ENCODE measurements around the gene POLD2.

Gene POLD2

DNA sequence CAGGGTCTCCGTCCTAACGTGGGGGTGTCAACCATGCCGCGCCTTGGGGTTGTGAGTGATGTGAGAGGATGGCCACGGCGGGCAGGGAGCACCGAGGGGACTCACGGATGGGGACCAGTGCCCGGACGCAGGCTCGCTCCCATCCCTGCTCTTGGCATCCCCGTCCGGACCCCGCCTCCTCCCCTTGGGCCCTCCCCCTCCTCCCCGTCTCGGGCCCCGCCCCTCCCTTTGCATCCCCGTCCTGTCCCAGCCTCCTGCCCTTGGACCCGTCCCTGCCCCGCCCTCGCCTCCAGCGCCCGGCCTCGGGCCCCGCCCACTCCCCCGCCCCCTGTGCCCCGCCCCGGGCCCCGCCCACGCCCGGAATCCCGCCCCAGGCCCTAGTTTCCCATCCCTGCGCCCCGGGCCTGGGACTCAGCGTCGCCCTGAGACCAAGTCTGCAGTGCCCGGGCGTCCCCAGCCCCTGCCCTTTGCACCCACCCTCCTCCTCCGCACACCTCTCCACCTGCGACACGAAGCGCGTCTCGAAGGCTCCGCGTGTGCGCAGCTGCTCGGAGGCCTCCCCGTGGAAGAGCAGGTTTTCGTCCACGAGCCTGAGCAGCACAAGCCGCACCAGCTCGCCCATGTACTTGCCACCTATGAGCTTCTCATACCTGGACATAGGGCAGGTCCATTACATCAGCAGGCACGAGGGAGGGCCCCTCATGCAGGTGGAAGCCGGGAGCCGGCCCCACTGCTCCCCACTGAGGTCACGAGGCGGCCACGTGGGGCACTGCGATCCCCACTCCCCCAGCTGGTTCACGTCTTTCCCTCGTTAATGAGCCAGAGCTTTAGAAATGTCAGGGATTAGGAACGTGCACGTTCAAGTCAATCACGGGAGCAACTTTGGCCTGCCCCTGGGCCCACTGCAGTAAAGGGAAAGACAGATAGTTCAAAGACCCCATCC lies 22.9 kb upstream of the POLD2 start:
- TF ChIP-seq, protein P1, sequence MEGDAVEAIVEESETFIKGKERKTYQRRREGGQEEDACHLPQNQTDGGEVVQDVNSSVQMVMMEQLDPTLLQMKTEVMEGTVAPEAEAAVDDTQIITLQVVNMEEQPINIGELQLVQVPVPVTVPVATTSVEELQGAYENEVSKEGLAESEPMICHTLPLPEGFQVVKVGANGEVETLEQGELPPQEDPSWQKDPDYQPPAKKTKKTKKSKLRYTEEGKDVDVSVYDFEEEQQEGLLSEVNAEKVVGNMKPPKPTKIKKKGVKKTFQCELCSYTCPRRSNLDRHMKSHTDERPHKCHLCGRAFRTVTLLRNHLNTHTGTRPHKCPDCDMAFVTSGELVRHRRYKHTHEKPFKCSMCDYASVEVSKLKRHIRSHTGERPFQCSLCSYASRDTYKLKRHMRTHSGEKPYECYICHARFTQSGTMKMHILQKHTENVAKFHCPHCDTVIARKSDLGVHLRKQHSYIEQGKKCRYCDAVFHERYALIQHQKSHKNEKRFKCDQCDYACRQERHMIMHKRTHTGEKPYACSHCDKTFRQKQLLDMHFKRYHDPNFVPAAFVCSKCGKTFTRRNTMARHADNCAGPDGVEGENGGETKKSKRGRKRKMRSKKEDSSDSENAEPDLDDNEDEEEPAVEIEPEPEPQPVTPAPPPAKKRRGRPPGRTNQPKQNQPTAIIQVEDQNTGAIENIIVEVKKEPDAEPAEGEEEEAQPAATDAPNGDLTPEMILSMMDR (IDR thresholded peaks at IDR 0.05; ENCODE audit: insufficient read depth, missing control alignments), result no peak
- FAIRE-seq, result no peak
- DNase-seq (ENCODE audit: insufficient read length, low spot score), result no peak

DNA sequence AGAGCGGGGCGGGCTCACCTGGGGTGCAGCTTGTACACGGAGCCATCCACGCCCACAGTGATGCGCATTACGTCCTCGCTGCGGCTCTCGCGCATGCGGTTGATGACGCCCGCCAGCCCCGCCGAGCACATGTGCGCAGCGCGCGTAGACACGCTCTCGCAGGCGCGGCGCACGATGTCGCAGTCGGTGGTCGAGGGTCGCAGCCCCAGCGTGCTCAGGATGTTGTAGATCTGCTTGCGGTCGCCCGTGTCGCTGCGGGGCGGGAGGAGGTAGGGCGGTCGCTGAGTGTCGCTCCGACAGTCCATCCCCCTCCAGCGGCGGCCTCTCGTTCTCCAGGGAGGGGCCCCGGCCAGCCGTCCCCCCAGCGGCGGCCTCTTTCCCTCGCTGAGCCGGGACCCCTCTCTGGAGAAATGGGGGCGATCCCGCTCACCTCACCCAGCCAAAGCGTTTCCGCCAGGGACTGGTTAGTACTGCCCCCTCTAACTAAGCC lies 22.2 kb upstream of the POLD2 start:
- TF ChIP-seq, protein P1 (IDR thresholded peaks at IDR 0.05; ENCODE audit: insufficient read depth, missing control alignments), result no peak
- DNase-seq (ENCODE audit: insufficient read length, low spot score) (no peak), FAIRE-seq (no peak)

DNA sequence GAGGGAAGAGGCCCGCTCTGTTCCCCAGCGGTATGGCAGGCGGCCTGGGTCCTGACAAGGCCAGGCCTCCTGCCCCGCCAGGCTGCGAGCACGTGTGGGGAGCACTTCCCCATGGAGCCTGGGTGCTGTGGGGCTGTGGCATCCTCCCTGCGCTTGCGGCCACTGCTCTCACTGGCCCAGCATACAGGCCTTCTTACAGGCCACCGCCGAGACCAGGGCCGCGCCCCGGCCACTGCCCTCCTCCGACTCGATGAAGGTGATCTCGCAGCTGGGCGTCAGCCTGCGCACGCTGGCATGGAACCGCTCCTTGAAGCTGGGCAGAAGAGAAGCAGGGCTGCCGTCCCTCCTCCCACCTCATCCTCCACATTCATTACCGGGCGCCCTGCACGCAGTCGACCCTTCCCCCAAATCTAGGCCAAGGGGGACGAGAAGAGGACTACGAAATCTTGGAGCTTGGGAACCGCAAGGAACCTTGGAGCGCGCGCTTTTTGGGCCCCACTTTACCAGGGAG lies 21.7 kb upstream of the POLD2 start:
- TF ChIP-seq, protein P1 (IDR thresholded peaks at IDR 0.05; ENCODE audit: insufficient read depth, missing control alignments), result no peak
- FAIRE-seq, result no peak

DNA sequence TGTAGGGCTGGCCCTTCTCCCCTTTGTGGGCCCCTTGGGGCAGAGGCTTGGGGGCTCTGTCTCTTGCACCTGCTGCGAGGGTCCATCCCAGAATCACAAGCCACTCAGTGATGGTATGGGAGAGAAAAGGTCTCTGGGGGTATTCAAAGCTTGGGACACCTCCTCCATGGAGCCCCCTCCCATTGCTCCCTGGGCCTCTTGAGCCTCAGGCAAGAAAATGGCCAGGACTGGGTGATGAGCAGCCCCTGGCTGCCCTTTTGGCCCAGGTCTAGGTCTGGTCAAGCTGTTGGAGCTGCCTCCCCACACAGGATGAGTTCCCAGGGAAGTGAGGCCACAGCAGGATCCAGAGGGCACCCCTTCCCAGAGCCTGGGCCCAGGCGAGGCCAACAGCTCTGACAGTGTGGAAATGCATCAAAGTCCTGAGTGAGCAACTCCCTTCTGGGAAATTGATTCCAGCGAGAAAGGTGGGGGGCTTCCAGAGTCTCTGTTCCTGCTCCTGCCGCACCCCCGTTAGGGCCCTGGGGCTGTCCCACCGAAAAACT lies 21.1 kb upstream of the POLD2 start:
- TF ChIP-seq, protein P1 (IDR thresholded peaks at IDR 0.05; ENCODE audit: insufficient read depth, missing control alignments), result no peak
- FAIRE-seq (no peak), DNase-seq (ENCODE audit: insufficient read length, low spot score) (no peak)

More for the DNA sequence above, 21.7 kb upstream of the POLD2 start:
- DNase-seq (ENCODE audit: insufficient read length, low spot score), result no peak

DNA sequence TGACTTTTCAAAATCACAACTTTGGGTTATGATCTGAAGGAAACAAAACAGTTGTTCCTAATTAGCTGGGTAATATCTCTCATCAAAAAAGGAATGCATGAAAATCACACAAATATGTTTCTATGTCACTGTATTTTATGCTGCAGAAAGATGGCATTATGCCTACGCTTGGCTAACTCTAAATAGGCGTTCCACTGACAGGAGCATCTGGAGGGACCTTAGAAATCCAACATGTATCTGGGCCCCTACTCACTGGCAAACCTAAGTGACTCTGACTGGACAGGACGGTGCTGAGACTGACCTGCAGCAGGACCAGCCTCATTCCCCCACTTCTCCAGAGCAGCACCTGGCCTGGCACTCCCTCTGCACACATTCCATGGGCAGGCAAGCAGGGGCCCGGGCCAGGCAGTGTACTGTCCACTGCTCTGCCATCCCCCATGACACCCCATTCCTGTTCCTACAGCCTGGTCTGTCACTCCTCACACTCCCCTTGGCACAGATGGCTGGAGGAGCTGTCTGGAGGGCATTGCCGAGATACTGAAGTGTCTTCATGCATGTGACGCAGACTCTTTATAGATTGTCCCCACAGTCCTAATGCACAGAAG lies 20.4 kb upstream of the POLD2 start:
- FAIRE-seq (no peak), DNase-seq (ENCODE audit: insufficient read length, low spot score) (no peak)
- TF ChIP-seq, protein P1 (IDR thresholded peaks at IDR 0.05; ENCODE audit: insufficient read depth, missing control alignments), result no peak

DNA sequence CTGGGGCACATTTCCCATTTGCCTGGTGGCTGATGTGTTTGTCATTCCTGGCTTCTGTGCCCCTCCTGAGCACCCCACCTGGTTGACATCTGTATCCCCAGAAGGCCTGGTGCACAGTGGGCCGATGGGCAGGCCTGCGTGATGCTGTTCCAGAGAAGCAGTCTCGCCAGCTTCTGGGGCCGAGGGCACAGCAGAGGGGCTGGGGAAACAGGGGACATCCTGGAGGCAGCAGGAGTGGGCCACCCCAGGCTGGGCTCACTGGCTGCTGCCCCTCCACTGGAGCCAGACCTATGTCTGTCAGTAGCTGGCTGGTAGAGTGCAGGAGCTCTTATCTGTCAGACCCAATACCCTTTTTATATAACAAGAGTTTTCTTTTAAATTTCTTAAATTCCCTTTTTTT lies 18.7 kb upstream of the POLD2 start:
- DNase-seq (ENCODE audit: insufficient read length, low spot score) (no peak), FAIRE-seq (no peak)
- TF ChIP-seq, protein P1 (IDR thresholded peaks at IDR 0.05; ENCODE audit: insufficient read depth, missing control alignments), result no peak

All from D721Med (cell line).